Endometrial microvascular endothelial cells (primary cell): Measurements from ENCODE around the gene MARVELD2. TPM values are rescaled to one million over a fixed set of nuclear protein-coding genes. Genes with fewer than 3 reads are reported as not detected.
"Not testable (repeated sequence)": the region's sequence is repeated elsewhere in the genome, so short reads cannot be mapped to it uniquely, and the experiment has no call there.

Source experiments
- in situ Hi-C: cut with HindIII; loops from 2 replicates; pipeline ENCODE4 v1.10.0; 2017; ENCODE audit warnings: low sequenced_read_pairs, low pct_unique_long_range_greater_than_20kb; ENCODE audit errors: inconsistent ontology term
- total RNA-seq: library from RNA; depleted of rRNA; stranded (reverse); fragments of >200 nt; gene quantifications from one replicate; pipeline ENCODE4 v1.2.3, GENCODE V29; 2015; ENCODE audit errors: inconsistent ontology term

Gene MARVELD2
- total RNA-seq, 1 donor from 2014 or later, result 2.5 TPM

- in situ Hi-C loops, result not testable (repeated sequence)
Measured at GRCh38 chr5:69435276-69435884, 20.5 kb downstream of the MARVELD2 start.

- in situ Hi-C loops, result no loop called here
Measured at GRCh38 chr5:69444127-69444754, 29.3 kb downstream of the MARVELD2 start.

- in situ Hi-C loops, result no loop called here
Measured at GRCh38 chr5:69449511-69449910, 34.6 kb downstream of the MARVELD2 start.

- in situ Hi-C loops, result no loop called here
Measured at GRCh38 chr5:69450116-69450515, 35.2 kb downstream of the MARVELD2 start.

- in situ Hi-C loops, result not testable (repeated sequence)
Measured at GRCh38 chr5:69450527-69450926, 35.6 kb downstream of the MARVELD2 start.

- in situ Hi-C loops, result no loop called here
Measured at GRCh38 chr5:69451941-69452647, 37.2 kb downstream of the MARVELD2 start.

- in situ Hi-C loops, result not testable (repeated sequence)
Measured at GRCh38 chr5:69453487-69453886, 38.6 kb downstream of the MARVELD2 start.

GRCh38 chr5:69454460-69455249 lies 39.7 kb downstream of the MARVELD2 start:
- in situ Hi-C loops, result no loop called here

GRCh38 chr5:69455428-69455988 lies 40.6 kb downstream of the MARVELD2 start:
- in situ Hi-C loops, result not testable (repeated sequence)

GRCh38 chr5:69462170-69462569 lies 47.3 kb downstream of the MARVELD2 start:
- in situ Hi-C loops, result no loop called here

- in situ Hi-C loops, result not testable (repeated sequence)
Measured at GRCh38 chr5:69466375-69466774, 51.5 kb downstream of the MARVELD2 start.

GRCh38 chr5:69467442-69468225 lies 52.7 kb downstream of the MARVELD2 start:
- in situ Hi-C loops, result no loop called here

GRCh38 chr5:69468631-69469030 lies 53.7 kb downstream of the MARVELD2 start:
- in situ Hi-C loops, result no loop called here

GRCh38 chr5:69471516-69471915 lies 56.6 kb downstream of the MARVELD2 start:
- in situ Hi-C loops, result not testable (repeated sequence)

- in situ Hi-C loops, result not testable (repeated sequence)
Measured at GRCh38 chr5:69472535-69473143, 57.7 kb downstream of the MARVELD2 start.

GRCh38 chr5:69477170-69477569 lies 62.3 kb downstream of the MARVELD2 start:
- in situ Hi-C loops, result no loop called here

- in situ Hi-C loops, result not testable (repeated sequence)
Measured at GRCh38 chr5:69478296-69478695, 63.4 kb downstream of the MARVELD2 start.

GRCh38 chr5:69484891-69485290 lies 70.0 kb downstream of the MARVELD2 start:
- in situ Hi-C loops, result no loop called here
